Coronary artery (tissue), 2 donors: ENCODE data around the gene ELAVL4.

Source experiments
- DNase-seq: peaks from one replicate; pipeline ENCODE4 v3.0.0-alpha.2; 2017; ENCODE audit warnings: low spot score
- H3K27ac ChIP-seq, 2 donors: fragments of 200-600 bp; sonication (generic); one replicate each; pipeline ENCODE4 v1.5.1; 2016 to 2019
- H3K4me3 ChIP-seq: fragments of 200-600 bp; sonication (generic); 2 replicates; pipeline ENCODE4 v1.5.1; 2016; ENCODE audit warnings: mild to moderate bottlenecking, moderate library complexity
- TF ChIP-seq, protein P1 (sequence below): fragments of 200-600 bp; sonication (generic); IDR thresholded peaks from one replicate; pipeline ENCODE4 v1.5.1; 2019; ENCODE audit warnings: antibody characterized with exemption

ELAVL4 gene

DNA sequence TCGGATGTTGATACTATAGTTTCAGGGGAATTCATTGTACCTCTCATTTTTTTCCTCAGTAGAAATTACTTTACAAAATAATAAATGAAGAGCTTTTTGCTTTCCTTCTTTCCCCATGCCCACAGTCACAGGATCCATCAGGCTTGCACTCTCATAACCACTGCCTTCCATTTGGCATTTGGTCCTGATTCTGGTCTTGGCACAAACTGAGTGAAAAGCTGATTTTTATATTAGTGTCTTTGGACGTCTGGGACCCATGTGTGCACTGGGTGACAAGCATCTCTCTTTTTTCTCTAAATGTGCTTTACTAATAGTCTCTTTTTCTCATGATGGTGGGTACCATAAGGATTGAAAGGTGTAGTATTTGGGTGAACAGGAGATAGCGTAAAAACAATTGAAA is 2.8 kb downstream of the ELAVL4 start:
- Histone ChIP-seq H3K4me3 (no peak overlapping the region), H3K27ac (no peak overlapping the region)
- no peak for DNase-seq
- TF ChIP-seq, protein P1, sequence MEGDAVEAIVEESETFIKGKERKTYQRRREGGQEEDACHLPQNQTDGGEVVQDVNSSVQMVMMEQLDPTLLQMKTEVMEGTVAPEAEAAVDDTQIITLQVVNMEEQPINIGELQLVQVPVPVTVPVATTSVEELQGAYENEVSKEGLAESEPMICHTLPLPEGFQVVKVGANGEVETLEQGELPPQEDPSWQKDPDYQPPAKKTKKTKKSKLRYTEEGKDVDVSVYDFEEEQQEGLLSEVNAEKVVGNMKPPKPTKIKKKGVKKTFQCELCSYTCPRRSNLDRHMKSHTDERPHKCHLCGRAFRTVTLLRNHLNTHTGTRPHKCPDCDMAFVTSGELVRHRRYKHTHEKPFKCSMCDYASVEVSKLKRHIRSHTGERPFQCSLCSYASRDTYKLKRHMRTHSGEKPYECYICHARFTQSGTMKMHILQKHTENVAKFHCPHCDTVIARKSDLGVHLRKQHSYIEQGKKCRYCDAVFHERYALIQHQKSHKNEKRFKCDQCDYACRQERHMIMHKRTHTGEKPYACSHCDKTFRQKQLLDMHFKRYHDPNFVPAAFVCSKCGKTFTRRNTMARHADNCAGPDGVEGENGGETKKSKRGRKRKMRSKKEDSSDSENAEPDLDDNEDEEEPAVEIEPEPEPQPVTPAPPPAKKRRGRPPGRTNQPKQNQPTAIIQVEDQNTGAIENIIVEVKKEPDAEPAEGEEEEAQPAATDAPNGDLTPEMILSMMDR = no peak

DNA sequence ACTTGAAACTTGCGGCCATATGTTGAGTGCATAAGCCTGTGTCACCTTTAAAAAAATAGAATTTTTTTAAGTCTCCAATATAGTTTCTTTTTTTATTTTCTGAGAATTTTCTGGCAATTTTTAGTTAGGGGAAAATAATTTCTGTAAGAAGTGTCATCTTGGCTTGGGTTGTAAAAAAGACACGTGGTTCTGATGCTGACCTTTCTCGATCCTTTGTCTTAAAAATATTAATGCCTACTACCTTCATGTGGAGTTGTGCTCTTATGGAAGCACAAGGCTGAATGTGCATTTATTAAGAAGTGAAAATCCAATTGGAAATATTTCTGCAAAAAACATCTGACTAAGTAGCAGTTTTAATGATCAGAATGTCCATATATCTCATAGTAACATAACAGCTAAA is 3.5 kb downstream of the ELAVL4 start:
- no peak overlapping the region for H3K4me3 ChIP-seq
- H3K27ac ChIP-seq = no peak overlapping the region
- TF ChIP-seq, protein P1 = no peak
- no peak for DNase-seq

- TF ChIP-seq, protein P1 = no peak
- no peak overlapping the region for H3K4me3 ChIP-seq
- DNase-seq = no peak
- H3K27ac ChIP-seq = no peak overlapping the region
Measured at GRCh38 chr1:50123071-50123470, 14.4 kb downstream of the ELAVL4 start.

- TF ChIP-seq, protein P1 = no peak
- no peak for DNase-seq
- no peak overlapping the region for H3K4me3 ChIP-seq
- H3K27ac ChIP-seq = no peak overlapping the region
Measured at GRCh38 chr1:50126927-50127715, 18.4 kb downstream of the ELAVL4 start.

DNA sequence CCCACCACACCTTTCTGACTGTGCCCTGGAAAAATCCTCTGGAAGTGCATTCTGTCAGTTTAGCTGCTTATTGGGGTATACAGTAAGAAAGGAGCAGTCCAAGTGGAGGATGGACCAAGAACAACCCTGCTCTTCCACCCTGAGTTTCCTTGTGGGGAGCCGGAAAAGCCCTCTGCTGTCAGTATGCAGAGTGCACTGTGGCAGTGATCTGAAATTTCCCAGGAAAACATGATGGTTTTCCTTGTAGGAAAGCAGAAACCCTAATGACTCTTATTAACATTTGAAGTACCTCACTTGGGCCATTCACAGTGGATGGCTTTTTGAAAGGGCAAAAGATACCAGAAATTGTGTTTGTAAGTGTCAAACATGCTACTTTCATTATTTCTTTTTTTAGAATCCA is 20.5 kb downstream of the ELAVL4 start:
- Histone ChIP-seq H3K4me3 (no peak overlapping the region), H3K27ac (no peak overlapping the region)
- no peak for DNase-seq
- TF ChIP-seq, protein P1 = no peak

- TF ChIP-seq, protein P1 = no peak
- Histone ChIP-seq H3K27ac (no peak overlapping the region), H3K4me3 (no peak overlapping the region)
- no peak for DNase-seq
Measured at GRCh38 chr1:50132347-50132894, 23.7 kb downstream of the ELAVL4 start.

DNA sequence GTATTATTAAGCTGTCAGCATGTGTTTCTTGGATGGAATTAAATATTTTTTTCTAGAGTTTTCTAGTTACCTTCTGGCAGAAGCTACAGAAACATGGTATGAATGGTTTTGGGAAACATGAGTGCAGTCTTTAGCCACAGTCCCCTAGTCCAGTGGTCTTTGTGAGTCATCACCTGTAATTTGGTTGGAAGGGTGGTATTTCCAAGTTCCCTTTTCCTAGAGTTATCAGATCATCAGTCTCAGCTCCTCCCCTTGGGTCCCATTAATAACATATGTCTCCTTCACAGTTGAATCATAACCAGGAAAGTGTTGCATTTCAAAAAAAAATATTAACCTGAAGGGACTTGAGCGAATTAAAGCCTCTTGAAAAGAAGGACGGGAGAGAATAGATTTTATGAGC is 27.0 kb downstream of the ELAVL4 start:
- TF ChIP-seq, protein P1 = no peak
- Histone ChIP-seq H3K4me3 (no peak overlapping the region), H3K27ac (no peak overlapping the region)
- DNase-seq = no peak
